Osteocyte (in vitro differentiated cells): Measurements from ENCODE around the gene SERPINA3. TPM values are rescaled to one million over a fixed set of nuclear protein-coding genes. Genes with fewer than 3 reads are reported as not detected.

Experiments used
- DNase-seq: peaks from one replicate; pipeline ENCODE4 v3.0.0; 2021; ENCODE audit warnings: mixed read lengths; ENCODE audit not compliant: unreplicated experiment; ENCODE audit errors: extremely low spot score
- H3K27ac Mint-ChIP-seq: one replicate; pipeline ENCODE4 v1.8.0; 2021; ENCODE audit warnings: mild to moderate bottlenecking, mixed read lengths; ENCODE audit not compliant: unreplicated experiment
- H3K27me3 Mint-ChIP-seq: one replicate; pipeline ENCODE4 v1.8.0; 2021; ENCODE audit warnings: mixed read lengths; ENCODE audit not compliant: unreplicated experiment
- H3K36me3 Mint-ChIP-seq: one replicate; pipeline ENCODE4 v1.8.0; 2021; ENCODE audit warnings: mixed read lengths; ENCODE audit not compliant: unreplicated experiment
- H3K4me1 Mint-ChIP-seq: one replicate; pipeline ENCODE4 v1.8.0; 2021; ENCODE audit warnings: mixed read lengths; ENCODE audit not compliant: unreplicated experiment
- H3K4me3 Mint-ChIP-seq: one replicate; pipeline ENCODE4 v1.8.0; 2021; ENCODE audit warnings: mild to moderate bottlenecking, moderate library complexity, mixed read lengths; ENCODE audit not compliant: unreplicated experiment
- H3K9me3 Mint-ChIP-seq: one replicate; pipeline ENCODE4 v1.8.0; 2021; ENCODE audit warnings: mixed read lengths; ENCODE audit not compliant: unreplicated experiment
- total RNA-seq: library from RNA; stranded (reverse); gene quantifications from 2 replicates; pipeline ENCODE4 v1.2.1, GENCODE V29; 2021
- TF ChIP-seq, protein P1 (sequence below): fragments of 200-600 bp; sonication (generic); IDR thresholded peaks from 2 replicates; pipeline ENCODE4 v1.5.0; 2021; ENCODE audit warnings: antibody characterized with exemption, mild to moderate bottlenecking, moderate library complexity

The SERPINA3 gene
- total RNA-seq, 1 donor from 2014 or later: 1.2 TPM

DNA sequence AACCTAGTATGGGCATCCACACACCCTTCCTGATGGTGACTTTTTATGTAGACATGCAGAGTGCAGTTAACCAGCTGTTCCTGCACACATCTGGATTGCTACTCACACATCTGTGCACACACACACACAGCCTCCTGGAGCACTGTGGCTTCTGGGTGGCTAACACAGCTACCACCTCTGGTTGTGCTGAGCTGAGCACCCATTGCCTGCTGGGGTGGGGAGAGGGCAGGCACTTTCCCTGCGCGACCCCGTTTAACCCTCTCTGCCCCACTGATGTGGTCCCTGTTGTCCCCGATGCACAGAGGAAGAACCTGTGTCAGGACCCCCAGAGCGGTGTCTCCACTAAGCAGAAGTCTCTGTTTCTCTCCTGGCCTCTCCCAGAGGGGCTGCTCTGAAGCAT lies 14.4 kb upstream of the SERPINA3 start:
- DNase-seq: no peak

DNA sequence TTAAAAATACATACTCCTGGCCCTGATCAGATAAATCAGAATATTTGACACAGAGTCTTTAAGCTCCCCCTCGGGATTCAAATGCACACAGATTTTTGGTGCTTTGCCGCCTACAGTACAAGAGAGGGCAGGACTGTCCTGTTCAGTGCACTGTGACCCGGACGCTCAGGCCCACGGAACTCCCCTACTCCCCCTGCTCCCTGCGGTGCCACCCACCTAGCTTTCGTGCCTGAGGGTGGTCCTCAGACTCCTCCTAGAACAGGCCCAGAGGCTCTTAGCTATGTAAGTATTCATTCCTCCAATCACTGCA lies 13.7 kb upstream of the SERPINA3 start:
- H3K27me3 Mint-ChIP-seq: no peaks in the 10 kb centered on the region
- H3K4me1 Mint-ChIP-seq: peaks cover 34% of the 10 kb centered on the region
- no peak for DNase-seq
- no peak overlapping the region for H3K4me3 Mint-ChIP-seq
- peak overlapping the region; percentile 23 for H3K27ac Mint-ChIP-seq
- H3K9me3 Mint-ChIP-seq: no peaks in the 10 kb centered on the region
- TF ChIP-seq, protein P1, sequence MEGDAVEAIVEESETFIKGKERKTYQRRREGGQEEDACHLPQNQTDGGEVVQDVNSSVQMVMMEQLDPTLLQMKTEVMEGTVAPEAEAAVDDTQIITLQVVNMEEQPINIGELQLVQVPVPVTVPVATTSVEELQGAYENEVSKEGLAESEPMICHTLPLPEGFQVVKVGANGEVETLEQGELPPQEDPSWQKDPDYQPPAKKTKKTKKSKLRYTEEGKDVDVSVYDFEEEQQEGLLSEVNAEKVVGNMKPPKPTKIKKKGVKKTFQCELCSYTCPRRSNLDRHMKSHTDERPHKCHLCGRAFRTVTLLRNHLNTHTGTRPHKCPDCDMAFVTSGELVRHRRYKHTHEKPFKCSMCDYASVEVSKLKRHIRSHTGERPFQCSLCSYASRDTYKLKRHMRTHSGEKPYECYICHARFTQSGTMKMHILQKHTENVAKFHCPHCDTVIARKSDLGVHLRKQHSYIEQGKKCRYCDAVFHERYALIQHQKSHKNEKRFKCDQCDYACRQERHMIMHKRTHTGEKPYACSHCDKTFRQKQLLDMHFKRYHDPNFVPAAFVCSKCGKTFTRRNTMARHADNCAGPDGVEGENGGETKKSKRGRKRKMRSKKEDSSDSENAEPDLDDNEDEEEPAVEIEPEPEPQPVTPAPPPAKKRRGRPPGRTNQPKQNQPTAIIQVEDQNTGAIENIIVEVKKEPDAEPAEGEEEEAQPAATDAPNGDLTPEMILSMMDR: no peak
- no peaks in the 10 kb centered on the region for H3K36me3 Mint-ChIP-seq

More for the DNA sequence above, 14.4 kb upstream of the SERPINA3 start:
- Mint-ChIP-seq H3K9me3 (no peaks in the 10 kb centered on the region), H3K4me1 (peaks cover 34% of the 10 kb centered on the region), H3K27ac (no peak overlapping the region), H3K36me3 (no peaks in the 10 kb centered on the region), H3K4me3 (no peak overlapping the region), H3K27me3 (no peaks in the 10 kb centered on the region)
- TF ChIP-seq, protein P1: no peak

DNA sequence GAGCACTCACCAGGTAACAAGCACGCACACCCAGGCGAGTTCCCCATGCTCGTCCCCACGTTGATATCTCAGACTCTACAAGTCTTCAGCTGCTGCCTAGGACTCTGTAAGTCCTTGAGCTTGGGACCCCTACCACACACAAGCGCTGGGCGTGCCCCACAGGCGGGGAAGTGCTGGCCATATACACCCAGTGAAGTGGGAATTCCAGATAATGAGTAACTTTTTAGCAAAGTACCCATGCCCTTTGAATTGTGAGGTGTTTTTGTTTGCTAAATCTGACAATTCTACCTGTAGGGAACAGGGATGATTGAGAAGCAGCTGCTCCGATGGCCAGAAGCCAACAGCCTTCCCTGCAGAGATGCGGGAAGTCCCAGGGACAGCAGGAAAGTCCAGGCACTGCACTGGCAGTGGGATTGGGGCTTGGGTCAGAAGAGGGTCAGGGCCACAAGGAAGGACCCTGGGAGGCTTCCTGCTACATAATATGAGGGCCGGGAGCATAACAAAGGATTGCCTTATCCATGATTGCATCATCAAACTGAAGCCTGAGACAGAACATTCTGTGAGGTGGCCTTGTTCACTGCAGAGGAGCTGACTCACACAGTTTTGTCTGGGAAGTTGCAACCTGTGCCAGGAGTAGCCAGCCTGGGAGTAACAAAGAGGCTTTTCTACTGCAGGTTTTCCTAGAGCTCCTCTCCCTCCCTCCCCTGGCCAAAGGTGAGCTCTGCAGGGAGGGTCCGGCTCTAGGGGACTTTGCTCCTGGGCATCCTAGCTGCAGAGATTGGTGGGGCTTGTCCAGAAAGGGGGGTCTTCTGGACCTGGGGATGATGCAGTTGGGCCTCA lies 13.2 kb upstream of the SERPINA3 start:
- TF ChIP-seq, protein P1: no peak
- DNase-seq: no peak
- peak overlapping the region; percentile 7 for H3K4me3 Mint-ChIP-seq
- H3K9me3 Mint-ChIP-seq: no peaks in the 10 kb centered on the region
- H3K4me1 Mint-ChIP-seq: peaks cover 34% of the 10 kb centered on the region
- H3K27ac Mint-ChIP-seq: peak overlapping the region; percentile 90
- no peaks in the 10 kb centered on the region for H3K27me3 Mint-ChIP-seq
- H3K36me3 Mint-ChIP-seq: no peaks in the 10 kb centered on the region

DNA sequence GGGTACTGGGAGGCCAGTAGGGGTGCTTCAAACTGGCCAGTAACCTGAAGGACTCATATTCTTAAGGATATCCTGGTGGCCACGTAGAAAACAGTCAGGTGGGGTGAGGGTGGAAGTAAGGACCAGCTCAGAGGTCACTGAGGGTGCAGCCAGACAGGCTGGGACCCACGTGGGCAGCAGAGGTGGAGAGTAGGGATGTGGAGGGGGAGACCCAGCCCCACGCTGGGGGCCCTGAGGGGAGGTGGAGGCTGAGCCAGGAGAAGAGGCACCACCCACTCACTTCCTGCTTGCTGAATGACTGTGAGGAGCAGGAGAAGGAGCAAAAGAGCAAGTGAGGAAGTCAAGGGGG lies 12.6 kb upstream of the SERPINA3 start:
- DNase-seq: no peak
- Mint-ChIP-seq H3K4me1 (peaks cover 34% of the 10 kb centered on the region), H3K9me3 (no peaks in the 10 kb centered on the region), H3K27me3 (no peaks in the 10 kb centered on the region), H3K4me3 (peak overlapping the region; percentile 7), H3K27ac (peak overlapping the region; percentile 90), H3K36me3 (no peaks in the 10 kb centered on the region)
- TF ChIP-seq, protein P1: no peak

DNA sequence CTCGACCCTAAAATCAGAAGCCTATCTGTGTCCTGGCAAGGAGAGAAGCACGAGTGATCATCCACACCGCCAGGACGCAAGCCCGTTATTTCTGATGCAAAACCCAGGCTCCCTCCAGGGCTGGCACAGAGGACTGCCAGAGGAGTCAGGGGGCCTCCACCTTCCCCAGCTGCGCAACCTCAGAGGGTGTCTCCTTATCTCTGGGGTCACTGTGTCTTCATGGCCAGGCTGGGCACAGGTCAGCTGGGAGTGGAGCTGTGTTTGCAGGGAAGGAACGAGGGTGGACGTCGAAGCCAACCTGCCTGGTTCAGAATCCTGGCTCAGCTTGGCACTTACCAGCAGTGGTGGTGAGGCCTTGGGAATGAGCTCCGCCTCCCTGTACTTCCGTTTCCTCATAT lies 12.0 kb upstream of the SERPINA3 start:
- Mint-ChIP-seq H3K27me3 (no peaks in the 10 kb centered on the region), H3K4me3 (no peak overlapping the region), H3K4me1 (peaks cover 34% of the 10 kb centered on the region), H3K36me3 (no peaks in the 10 kb centered on the region), H3K27ac (peak overlapping the region; percentile 91), H3K9me3 (no peaks in the 10 kb centered on the region)
- no peak for DNase-seq
- TF ChIP-seq, protein P1: no peak
